ENCODE results near the gene GRAP. TPM values are rescaled to one million over a fixed set of nuclear protein-coding genes. Genes with fewer than 3 reads are reported as not detected.

GRAP gene
- total RNA-seq, 2 donors from 2014 or later, result 0.27 to 11.1 TPM

DNA sequence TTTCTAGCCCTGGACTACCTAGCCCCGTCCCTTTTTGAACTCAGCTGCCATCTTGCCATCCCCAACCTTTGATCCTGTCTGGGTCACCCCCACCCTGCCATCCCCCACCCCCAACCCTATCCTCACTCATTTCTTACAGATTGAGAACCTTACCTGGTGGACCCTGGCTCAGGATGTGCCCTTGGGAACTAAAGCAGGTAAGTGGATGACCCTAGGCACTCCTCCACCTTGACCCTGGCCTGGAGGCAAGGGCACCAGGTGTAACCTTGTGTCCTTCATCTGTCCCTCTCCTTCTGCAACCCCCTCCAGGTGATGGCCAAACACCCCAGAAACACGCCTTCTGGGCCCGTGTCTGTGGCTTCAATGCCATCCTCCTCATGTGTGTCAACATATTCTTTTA, 26.7 kb downstream of the GRAP start:
- Histone ChIP-seq H3K36me3 (no peaks in the 10 kb centered on the region), H3K4me1 (replicated peaks) (no peaks in the 10 kb centered on the region), H3K4me3 (no peak overlapping the region), H3K27ac (no peak overlapping the region), H3K9me3 (no peaks in the 10 kb centered on the region), H3K27me3 (replicated peaks; ENCODE audit: insufficient read depth) (no peaks in the 10 kb centered on the region)
- DNase-seq (ENCODE audit: low spot score), result no peak
- intact Hi-C loops (cut with DNase I), result no loop called here
- TF ChIP-seq, protein P1, sequence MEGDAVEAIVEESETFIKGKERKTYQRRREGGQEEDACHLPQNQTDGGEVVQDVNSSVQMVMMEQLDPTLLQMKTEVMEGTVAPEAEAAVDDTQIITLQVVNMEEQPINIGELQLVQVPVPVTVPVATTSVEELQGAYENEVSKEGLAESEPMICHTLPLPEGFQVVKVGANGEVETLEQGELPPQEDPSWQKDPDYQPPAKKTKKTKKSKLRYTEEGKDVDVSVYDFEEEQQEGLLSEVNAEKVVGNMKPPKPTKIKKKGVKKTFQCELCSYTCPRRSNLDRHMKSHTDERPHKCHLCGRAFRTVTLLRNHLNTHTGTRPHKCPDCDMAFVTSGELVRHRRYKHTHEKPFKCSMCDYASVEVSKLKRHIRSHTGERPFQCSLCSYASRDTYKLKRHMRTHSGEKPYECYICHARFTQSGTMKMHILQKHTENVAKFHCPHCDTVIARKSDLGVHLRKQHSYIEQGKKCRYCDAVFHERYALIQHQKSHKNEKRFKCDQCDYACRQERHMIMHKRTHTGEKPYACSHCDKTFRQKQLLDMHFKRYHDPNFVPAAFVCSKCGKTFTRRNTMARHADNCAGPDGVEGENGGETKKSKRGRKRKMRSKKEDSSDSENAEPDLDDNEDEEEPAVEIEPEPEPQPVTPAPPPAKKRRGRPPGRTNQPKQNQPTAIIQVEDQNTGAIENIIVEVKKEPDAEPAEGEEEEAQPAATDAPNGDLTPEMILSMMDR (IDR thresholded peaks at IDR 0.05), result no peak
- TF ChIP-seq POLR2A (IDR thresholded peaks at IDR 0.05) (no peak), POLR2AphosphoS5 (IDR thresholded peaks at IDR 0.05) (no peak)
- whole genome bisulfite sequencing, result 90% methylated on average over 3 of the region's 3 CpGs

DNA sequence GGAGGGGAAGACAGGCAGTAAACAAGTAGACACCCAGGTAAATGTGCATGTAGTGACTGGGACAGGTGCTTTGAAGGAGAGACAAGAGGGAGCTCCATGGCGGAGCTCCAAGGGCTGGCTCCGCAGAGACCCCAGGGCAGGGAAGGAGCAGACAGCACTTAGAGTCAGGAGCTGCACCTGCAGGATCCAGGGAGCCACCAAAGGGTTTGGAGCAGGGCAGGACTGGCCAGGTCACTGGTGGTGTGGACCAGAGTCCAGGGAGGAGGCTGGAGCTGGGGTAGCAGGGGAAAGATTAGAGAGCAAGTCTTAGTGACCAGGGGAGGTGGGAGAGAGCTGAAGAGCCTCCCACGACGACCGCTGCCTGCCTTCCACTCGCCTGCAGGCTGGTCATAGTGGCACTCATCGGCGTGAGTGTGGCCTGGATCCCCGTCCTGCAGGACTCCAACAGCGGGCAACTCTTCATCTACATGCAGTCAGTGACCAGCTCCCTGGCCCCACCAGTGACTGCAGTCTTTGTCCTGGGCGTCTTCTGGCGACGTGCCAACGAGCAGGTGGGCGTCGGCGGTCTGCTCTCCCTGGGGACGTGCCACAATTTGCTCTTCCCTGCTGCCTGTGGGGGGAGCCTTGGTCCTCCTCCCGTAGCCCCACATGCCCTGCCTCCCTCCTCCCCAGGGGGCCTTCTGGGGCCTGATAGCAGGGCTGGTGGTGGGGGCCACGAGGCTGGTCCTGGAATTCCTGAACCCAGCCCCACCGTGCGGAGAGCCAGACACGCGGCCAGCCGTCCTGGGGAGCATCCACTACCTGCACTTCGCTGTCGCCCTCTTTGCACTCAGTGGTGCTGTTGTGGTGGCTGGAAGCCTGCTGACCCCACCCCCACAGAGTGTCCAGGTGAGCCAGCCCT, 27.5 kb downstream of the GRAP start:
- DNase-seq (ENCODE audit: low spot score), result no peak
- intact Hi-C loops (cut with DNase I), result no loop called here
- H3K27me3 ChIP-seq (replicated peaks; ENCODE audit: insufficient read depth), result no peaks in the 10 kb centered on the region
- H3K4me3 ChIP-seq, result no peak overlapping the region
- TF ChIP-seq, protein P1 (IDR thresholded peaks at IDR 0.05), result no peak
- TF ChIP-seq POLR2A (IDR thresholded peaks at IDR 0.05) (no peak), POLR2AphosphoS5 (IDR thresholded peaks at IDR 0.05) (no peak)
- H3K9me3 ChIP-seq, result no peaks in the 10 kb centered on the region
- H3K36me3 ChIP-seq, result no peaks in the 10 kb centered on the region
- H3K4me1 ChIP-seq (replicated peaks), result no peaks in the 10 kb centered on the region
- H3K27ac ChIP-seq, result no peak overlapping the region
- 57% methylated on average over 27 of the region's 27 CpGs for WGBS

DNA sequence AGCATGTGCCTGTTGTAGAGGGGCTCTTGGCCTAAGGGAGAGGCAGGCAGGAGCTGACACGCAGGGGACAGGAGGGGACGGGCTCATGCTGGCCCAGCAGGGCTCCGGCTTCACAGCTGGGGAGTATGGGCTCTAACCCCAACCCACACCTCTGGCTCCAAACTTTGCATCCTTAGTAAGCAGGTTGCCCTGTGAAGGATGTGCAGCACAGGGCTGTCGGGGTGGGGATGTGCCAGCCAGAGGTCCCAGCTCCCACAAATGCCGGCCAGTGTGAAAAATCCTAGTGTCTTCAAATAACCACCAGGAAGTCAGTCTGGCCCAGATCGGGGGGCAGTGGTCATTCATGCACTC, 28.2 kb downstream of the GRAP start:
- TF ChIP-seq POLR2AphosphoS5 (IDR thresholded peaks at IDR 0.05) (no peak), POLR2A (IDR thresholded peaks at IDR 0.05) (no peak)
- TF ChIP-seq, protein P1 (IDR thresholded peaks at IDR 0.05), result no peak
- Histone ChIP-seq H3K36me3 (no peaks in the 10 kb centered on the region), H3K4me1 (replicated peaks) (no peaks in the 10 kb centered on the region), H3K4me3 (no peak overlapping the region), H3K9me3 (no peaks in the 10 kb centered on the region), H3K27ac (no peak overlapping the region), H3K27me3 (replicated peaks; ENCODE audit: insufficient read depth) (no peaks in the 10 kb centered on the region)
- intact Hi-C loops (cut with DNase I), result no loop called here
- 82% methylated on average over 6 of the region's 6 CpGs for WGBS
- no peak for DNase-seq (ENCODE audit: low spot score)

DNA sequence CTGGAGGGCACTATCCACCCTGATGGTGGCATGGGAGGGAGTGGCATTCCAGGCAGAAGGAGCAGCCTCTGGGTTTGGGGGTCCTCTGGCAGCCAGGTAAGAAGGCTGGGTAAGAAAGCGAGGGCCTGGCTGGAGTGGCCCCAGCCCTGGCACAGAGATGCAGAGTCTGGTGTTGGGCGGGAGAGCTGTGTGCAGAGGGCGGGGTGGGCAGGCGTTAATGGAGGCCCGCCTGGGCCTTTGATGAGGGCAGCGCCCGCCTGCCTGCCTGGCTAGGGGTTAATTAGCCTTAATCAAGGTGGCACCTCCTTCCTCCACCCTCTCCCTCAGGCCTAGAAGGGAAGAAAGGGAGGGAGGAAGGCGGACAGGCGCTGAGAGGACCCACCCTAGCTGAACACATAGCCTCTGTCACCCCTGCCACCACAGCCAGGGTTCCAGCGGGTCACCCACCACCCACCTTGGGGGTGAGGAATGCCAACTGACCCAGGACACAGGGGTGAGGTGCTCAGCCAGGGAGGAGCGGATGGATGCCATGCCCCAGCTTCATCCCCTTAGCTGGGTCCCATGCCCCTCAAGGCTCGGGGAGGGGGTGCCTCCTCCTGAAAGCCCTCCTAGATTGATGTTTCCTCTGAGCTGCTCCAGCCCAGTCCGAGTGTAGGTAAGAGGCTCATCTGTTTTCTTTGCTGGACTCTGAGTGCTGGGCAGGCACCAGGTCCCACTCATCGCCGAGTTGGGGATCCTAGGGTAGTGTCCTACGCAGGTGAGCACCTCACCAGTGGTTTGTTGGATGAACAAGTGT, 28.8 kb downstream of the GRAP start:
- no peak overlapping the region for H3K27ac ChIP-seq
- intact Hi-C loops (cut with DNase I), result no loop called here
- TF ChIP-seq POLR2AphosphoS5 (IDR thresholded peaks at IDR 0.05), result no peak
- TF ChIP-seq, protein P1 (IDR thresholded peaks at IDR 0.05), result no peak
- TF ChIP-seq POLR2A (IDR thresholded peaks at IDR 0.05), result no peak
- no peaks in the 10 kb centered on the region for H3K27me3 ChIP-seq (replicated peaks; ENCODE audit: insufficient read depth)
- H3K36me3 ChIP-seq, result no peaks in the 10 kb centered on the region
- no peaks in the 10 kb centered on the region for H3K9me3 ChIP-seq
- no peak overlapping the region for H3K4me3 ChIP-seq
- DNase-seq (ENCODE audit: low spot score), result no peak
- H3K4me1 ChIP-seq (replicated peaks), result no peaks in the 10 kb centered on the region
- 89% methylated on average over 16 of the region's 16 CpGs for WGBS

Data from prostate gland (tissue), 2 donors.